Lung (tissue), 12 donors: ENCODE results near the gene THADA. TPM values are rescaled to one million over a fixed set of nuclear protein-coding genes. Genes with fewer than 3 reads are reported as not detected.

Experiments
- ATAC-seq: fragments of 200-7000 bp; cut with Tn5 transposase; one replicate; pipeline ENCODE4 v1.9.1; 2020; ENCODE audit warnings: moderate number of reproducible peaks; ENCODE audit not compliant: insufficient read depth, low FRiP score
- DNase-seq, 3 donors: peaks; one replicate each; pipeline ENCODE4 v3.0.0-alpha.2; 2013 to 2017
- H3K27ac ChIP-seq, 2 donors: one replicate each; pipeline ENCODE4 v1.5.1; 2013; ENCODE audit warnings: mild to moderate bottlenecking in 2 of 2, moderate library complexity in 2 of 2, control low read depth in 1 of 2, inconsistent platforms in 1 of 2, low read depth in 1 of 2, low read length in 1 of 2
- H3K27me3 ChIP-seq, 3 donors: one replicate each; pipeline ENCODE4 v1.5.1; 2013; ENCODE audit warnings: low read length in 2 of 3; ENCODE audit not compliant: control insufficient read depth in 3 of 3, insufficient read depth in 3 of 3
- H3K36me3 ChIP-seq, 4 donors: one replicate each; pipeline ENCODE4 v1.5.1; 2013; ENCODE audit warnings: low read length in 4 of 4, mild to moderate bottlenecking in 1 of 4, moderate library complexity in 1 of 4; ENCODE audit not compliant: control insufficient read depth in 4 of 4, insufficient read depth in 4 of 4
- H3K4me1 ChIP-seq, 5 donors: one replicate each; pipeline ENCODE4 v1.5.1; 2013; ENCODE audit warnings: low read length in 5 of 5, mild to moderate bottlenecking in 2 of 5, moderate library complexity in 1 of 5; ENCODE audit not compliant: control insufficient read depth in 5 of 5, insufficient read depth in 5 of 5
- H3K4me3 ChIP-seq: one replicate; pipeline ENCODE4 v1.5.1; 2013; ENCODE audit warnings: mild to moderate bottlenecking, control low read depth, moderate library complexity
- H3K9ac ChIP-seq, 2 donors: one replicate each; pipeline ENCODE4 v1.5.1; 2013; ENCODE audit warnings: low read length in 2 of 2, control low read depth in 1 of 2; ENCODE audit not compliant: insufficient read depth in 1 of 2
- H3K9me3 ChIP-seq, 4 donors: one replicate each; pipeline ENCODE4 v1.5.1; 2013; ENCODE audit warnings: low read length in 3 of 4, mild to moderate bottlenecking in 1 of 4, moderate library complexity in 1 of 4; ENCODE audit not compliant: control insufficient read depth in 4 of 4, insufficient read depth in 3 of 4
- CTCF ChIP-seq: IDR thresholded peaks from 2 replicates; pipeline ENCODE4 v1.5.1; 2012; ENCODE audit warnings: mild to moderate bottlenecking; ENCODE audit errors: control extremely low read depth, extremely low read depth
- WGBS, 2 donors: extraction: QIAGEN DNeasy Blood & Tissue Kit; methylation state at CpG; one replicate each; pipeline ENCODE4 v1.1.7; 2013; 5-methylcytosine and 5-hydroxymethylcytosine counted together
- polyA plus RNA-seq, 2 donors: library from polyadenylated mRNA; stranded (reverse); fragments of 200-250 nt; gene quantifications; one replicate each; pipeline ENCODE4 v1.2.1, GENCODE V29; 2013
- total RNA-seq, 2 donors: library from RNA; depleted of rRNA in 1 of 2; stranded (reverse); fragments of >200 nt in 1 of 2; gene quantifications; one replicate each; pipeline ENCODE4 v1.2.1, GENCODE V29; 2014 to 2021
- donor health status: control.
- donor health status: control.
- donor health status: Bipolar disorder and iron deficiency.
- donor health status: healthy.
- donor health status: DM: yes; HTN: yes; CAD: no.

Gene THADA
- total and polyA plus RNA-seq, 4 donors = 11.3 to 72.5 (median 25.2) TPM

GRCh38 chr2:43218702-43219382 lies 377.0 kb downstream of the THADA start:
- H3K9me3 ChIP-seq = no peaks in the 10 kb centered on the region
- peak; percentile 45 to 65 (median 46) for DNase-seq
- ATAC-seq = no peak
- 4 to 6% methylated on average over 8 of the region's 8 CpGs for WGBS, 2 donors
- H3K9ac ChIP-seq = peak overlapping the region; percentile 32 to 87
- peaks cover 0 to 19% (median 11%) of the 10 kb centered on the region in 4 donors for H3K36me3 ChIP-seq
- H3K27ac ChIP-seq = peak overlapping the region; percentile 91 to 97
- TF ChIP-seq CTCF = no peak
- no peak overlapping the region for H3K4me3 ChIP-seq
- H3K4me1 ChIP-seq = peaks cover 12 to 62% (median 40%) of the 10 kb centered on the region in 5 donors
- no peaks in the 10 kb centered on the region for H3K27me3 ChIP-seq

GRCh38 chr2:43218155-43218701 lies 377.6 kb downstream of the THADA start:
- H3K4me1 ChIP-seq = peaks cover 12 to 60% (median 40%) of the 10 kb centered on the region in 5 donors
- H3K9ac ChIP-seq = peak overlapping the region; percentile 12 to 87
- H3K9me3 ChIP-seq = no peaks in the 10 kb centered on the region
- DNase-seq = peak; percentile 48 to 82 (median 82)
- 29 to 39% methylated on average over 13 of the region's 13 CpGs for WGBS, 2 donors
- H3K27me3 ChIP-seq = no peaks in the 10 kb centered on the region
- no peak for ATAC-seq
- peak overlapping the region; percentile 91 to 97 for H3K27ac ChIP-seq
- TF ChIP-seq CTCF = no peak
- no peak overlapping the region for H3K4me3 ChIP-seq
- H3K36me3 ChIP-seq = peaks cover 0 to 13% (median 6%) of the 10 kb centered on the region in 4 donors

- no peak overlapping the region for H3K4me3 ChIP-seq
- H3K27ac ChIP-seq = peak overlapping the region; percentile 37 to 91
- WGBS, 2 donors = 38 to 62% methylated on average over 11 of the region's 11 CpGs
- no peak for ATAC-seq
- peak overlapping the region in 1 of 2 donors; percentile 87 for H3K9ac ChIP-seq
- peaks cover 0 to 6% (median 2%) of the 10 kb centered on the region in 4 donors for H3K36me3 ChIP-seq
- H3K9me3 ChIP-seq = no peaks in the 10 kb centered on the region
- DNase-seq = peak; percentile 59 to 73 (median 70)
- no peak for TF ChIP-seq CTCF
- H3K4me1 ChIP-seq = peaks cover 12 to 53% (median 40%) of the 10 kb centered on the region in 5 donors
- H3K27me3 ChIP-seq = no peaks in the 10 kb centered on the region
Measured at GRCh38 chr2:43217228-43218154, 378.3 kb downstream of the THADA start.
